ENCODE data around the gene KRT80. TPM values are rescaled to one million over a fixed set of nuclear protein-coding genes. Genes with fewer than 3 reads are reported as not detected.

The KRT80 gene
- total RNA-seq, 1 experiment from 2014 or later = 8.8 TPM

GRCh38 chr12:52156311-52156710 lies 35.5 kb downstream of the KRT80 start:
- no peaks in the 10 kb centered on the region for H4K20me1 ChIP-seq (ENCODE audit: insufficient read depth)
- DNase-seq (ENCODE audit: low read depth, low spot score) (no peak), ATAC-seq (peak; percentile 1)
- H3K9me3 ChIP-seq (ENCODE audit: control insufficient read depth in 1 of 2, insufficient read depth in 1 of 2, low read depth in 1 of 2, low read length in 2 of 2) = no peaks in the 10 kb centered on the region
- no peaks in the 10 kb centered on the region for H3K36me3 ChIP-seq (ENCODE audit: control insufficient read depth in 1 of 2, insufficient read depth in 2 of 2, low read length in 2 of 2)
- no peak overlapping the region; the same call in 1 of the 2 replicates for H3K9ac ChIP-seq (ENCODE audit: low read length)
- CTCF ChIA-PET = interaction anchor here (0.6 to 3.5 kb wide), 20 partner anchors 9 to 724 kb away, joined by 3 to 25 read pairs (median 6); no protein-coding TSS in a partner anchor
- no TSS peak for BruUV-seq (replicated peaks)
- no peaks in the 10 kb centered on the region for H3K79me2 ChIP-seq (ENCODE audit: insufficient read depth, low read length)
- H3K4me1 ChIP-seq (ENCODE audit: control insufficient read depth in 1 of 2, insufficient read depth in 2 of 2, low read length in 2 of 2) = peaks cover 33 to 67% of the 10 kb centered on the region in 2 experiments
- H2AFZ ChIP-seq (ENCODE audit: low read depth, low read length, poor library complexity, severe bottlenecking) = no peak overlapping the region
- H3K4me2 ChIP-seq (ENCODE audit: low read length) = peak overlapping the region; percentile 3
- no peaks in the 10 kb centered on the region for H3K9me2 ChIP-seq (ENCODE audit: insufficient read depth)
- POLR2A ChIA-PET = interaction anchor here (0.8 to 1.5 kb wide), 4 partner anchors 8 to 171 kb away, joined by 3 to 7 read pairs (median 3); no protein-coding TSS in a partner anchor
- H3K27me3 ChIP-seq (ENCODE audit: insufficient read depth, low read length) = no peaks in the 10 kb centered on the region
- no peak overlapping the region for H3K27ac ChIP-seq (ENCODE audit: low read depth, low read length)
- H3K4me3 ChIP-seq (replicated peaks in 1 of 2; ENCODE audit: low read depth in 1 of 2, low read length in 2 of 2) = no peak overlapping the region
- intact Hi-C loops (cut with micrococcal nuclease) = loop anchor here (1.0 to 5.0 kb wide), 4 partner anchors 170 to 426 kb away; no protein-coding TSS in a partner anchor
- RAD21 ChIA-PET (ENCODE audit: low non-redundant PET in 1 of 2, low total read pairs in 2 of 2, uncharacterized antibody in 2 of 2, unreplicated experiment in 2 of 2) = interaction anchor here (0.6 to 2.1 kb wide), 16 partner anchors 8 to 825 kb away, joined by 3 to 8 read pairs (median 3); no protein-coding TSS in a partner anchor
- TF ChIP-seq MAX (IDR thresholded peaks at IDR 0.05) = no peak
- TF ChIP-seq CBX3 (IDR thresholded peaks at IDR 0.05; ENCODE audit: low read depth) = no peak
- TF ChIP-seq EGR1 (IDR thresholded peaks at IDR 0.05; ENCODE audit: low read depth) = no peak
- TF ChIP-seq SP1 (IDR thresholded peaks at IDR 0.05; ENCODE audit: low read depth) = no peak
- no peak for TF ChIP-seq EZH2 (IDR thresholded peaks at IDR 0.05)
- no peak for TF ChIP-seq EZH2phosphoT487 (IDR thresholded peaks at IDR 0.05; ENCODE audit: borderline replicate concordance)
- TF ChIP-seq SIN3A (IDR thresholded peaks at IDR 0.05; ENCODE audit: low read depth) = no peak
- TF ChIP-seq ZNF274 (IDR thresholded peaks at IDR 0.05; ENCODE audit: low read depth, low read length) = no peak
- no peak for TF ChIP-seq ATF3 (IDR thresholded peaks at IDR 0.05)
- no peak for TF ChIP-seq RAD21 (IDR thresholded peaks at IDR 0.05; ENCODE audit: low read depth)
- no peak for TF ChIP-seq YY1 (IDR thresholded peaks at IDR 0.05; ENCODE audit: extremely low read depth, insufficient replicate concordance, low read depth, low read length)
- no peak for TF ChIP-seq POLR2A (IDR thresholded peaks at IDR 0.05; ENCODE audit: borderline replicate concordance, extremely low read depth, insufficient read depth, insufficient read length)
- TF ChIP-seq SRF (IDR thresholded peaks at IDR 0.05; ENCODE audit: low read depth) = no peak
- TF ChIP-seq CEBPB (IDR thresholded peaks at IDR 0.05; ENCODE audit: low read depth) = no peak
